H9 (cell line): ENCODE data around the gene FOXF2. TPM values are rescaled to one million over a fixed set of nuclear protein-coding genes. Genes with fewer than 3 reads are reported as not detected.

Experiments
- DNase-seq: peaks from one replicate; pipeline ENCODE4 v3.0.0-alpha.2; 2017
- H2AFZ ChIP-seq: one replicate; pipeline ENCODE4 v1.6.1; 2013; ENCODE audit warnings: mild to moderate bottlenecking, low read length, control low read depth, moderate library complexity
- H2AK5ac ChIP-seq: 2 replicates; pipeline ENCODE4 v1.6.1; 2013; ENCODE audit warnings: low read length, control low read depth, mixed read lengths; ENCODE audit not compliant: insufficient read length
- H2BK120ac ChIP-seq: one replicate; pipeline ENCODE4 v1.6.1; 2013; ENCODE audit warnings: low read depth, mild to moderate bottlenecking, low read length, control low read depth, inconsistent platforms; ENCODE audit not compliant: poor library complexity, severe bottlenecking
- H2BK12ac ChIP-seq: 2 replicates; pipeline ENCODE4 v1.6.1; 2013; ENCODE audit warnings: low read length, control low read depth, mixed read lengths, low read depth; ENCODE audit not compliant: insufficient read length
- H2BK15ac ChIP-seq: 2 replicates; pipeline ENCODE4 v1.6.1; 2013; ENCODE audit warnings: low read depth, low read length, control low read depth
- H2BK20ac ChIP-seq: one replicate; pipeline ENCODE4 v1.6.1; 2013; ENCODE audit warnings: low read depth, mild to moderate bottlenecking, low read length, control low read depth, inconsistent platforms; ENCODE audit not compliant: poor library complexity, severe bottlenecking
- H2BK5ac ChIP-seq: 2 replicates; pipeline ENCODE4 v1.6.1; 2013; ENCODE audit warnings: low read length, control low read depth, mixed read lengths; ENCODE audit not compliant: insufficient read length
- H3K14ac ChIP-seq: 2 replicates; pipeline ENCODE4 v1.6.1; 2013; ENCODE audit warnings: low read length, control low read depth; ENCODE audit not compliant: insufficient read depth
- H3K18ac ChIP-seq: 2 replicates; pipeline ENCODE4 v1.6.1; 2013; ENCODE audit warnings: low read depth, mild to moderate bottlenecking, mixed read lengths, low read length, control low read depth; ENCODE audit not compliant: insufficient read length
- H3K23ac ChIP-seq: 2 replicates; pipeline ENCODE4 v1.6.1; 2013; ENCODE audit warnings: low read length, control low read depth, mixed read lengths, low read depth; ENCODE audit not compliant: insufficient read length
- H3K23me2 ChIP-seq: 2 replicates; pipeline ENCODE4 v1.6.1; 2013; ENCODE audit warnings: low read depth, mild to moderate bottlenecking, mixed read lengths, low read length, control low read depth; ENCODE audit not compliant: insufficient read length, poor library complexity, severe bottlenecking
- H3K27ac ChIP-seq: 2 replicates; pipeline ENCODE4 v1.5.1; 2013; ENCODE audit warnings: low read length, control low read depth, mixed read lengths, low read depth; ENCODE audit not compliant: insufficient read length
- H3K27me3 ChIP-seq: 2 replicates; pipeline ENCODE4 v1.6.1; 2013; ENCODE audit warnings: low read length, control low read depth, inconsistent platforms; ENCODE audit not compliant: insufficient read depth
- H3K4ac ChIP-seq: 2 replicates; pipeline ENCODE4 v1.6.1; 2013; ENCODE audit warnings: low read depth, mild to moderate bottlenecking, control low read depth, inconsistent platforms, low read length, moderate library complexity
- H3K4me1 ChIP-seq: 2 replicates; pipeline ENCODE4 v1.6.1; 2013; ENCODE audit warnings: low read length, control low read depth, inconsistent platforms; ENCODE audit not compliant: insufficient read depth
- H3K4me2 ChIP-seq: 2 replicates; pipeline ENCODE4 v1.6.1; 2013; ENCODE audit warnings: low read length, control low read depth, mixed read lengths; ENCODE audit not compliant: insufficient read length, insufficient read depth
- H3K56ac ChIP-seq: 2 replicates; pipeline ENCODE4 v1.6.1; 2013; ENCODE audit warnings: low read depth, mild to moderate bottlenecking, mixed read lengths, low read length, control low read depth; ENCODE audit not compliant: insufficient read length
- H3K79me1 ChIP-seq: 2 replicates; pipeline ENCODE4 v1.6.1; 2013; ENCODE audit warnings: low read depth, mild to moderate bottlenecking, moderate library complexity, low read length, control low read depth, inconsistent platforms; ENCODE audit not compliant: insufficient read depth, poor library complexity, severe bottlenecking
- H3K79me2 ChIP-seq: 2 replicates; pipeline ENCODE4 v1.6.1; 2013; ENCODE audit warnings: low read length, control low read depth, inconsistent platforms; ENCODE audit not compliant: insufficient read depth
- H3K9ac ChIP-seq: 2 replicates; pipeline ENCODE4 v1.6.1; 2013; ENCODE audit warnings: low read length, control low read depth, mixed read lengths; ENCODE audit not compliant: insufficient read length; ENCODE audit errors: extremely low read depth
- H3K9me3 ChIP-seq: one replicate; pipeline ENCODE4 v1.6.1; 2013; ENCODE audit warnings: low read depth, low read length, inconsistent platforms; ENCODE audit not compliant: control insufficient read depth
- H3T11ph ChIP-seq: one replicate; pipeline ENCODE4 v1.6.1; 2013; ENCODE audit warnings: mild to moderate bottlenecking, low read length, control low read depth, inconsistent platforms
- H4K20me1 ChIP-seq: one replicate; pipeline ENCODE4 v1.6.1; 2013; ENCODE audit not compliant: control insufficient read depth, insufficient read length, insufficient read depth
- H4K5ac ChIP-seq: 2 replicates; pipeline ENCODE4 v1.6.1; 2013; ENCODE audit warnings: low read depth, mild to moderate bottlenecking, mixed read lengths, low read length, control low read depth; ENCODE audit not compliant: insufficient read length
- H4K8ac ChIP-seq: replicated peaks from 2 replicates; pipeline ENCODE4 v1.6.1; 2013; ENCODE audit warnings: low read length, control low read depth, mixed read lengths, low read depth; ENCODE audit not compliant: insufficient read length
- H4K91ac ChIP-seq: 2 replicates; pipeline ENCODE4 v1.6.1; 2013; ENCODE audit warnings: low read depth, mild to moderate bottlenecking, moderate library complexity, mixed read lengths, low read length, control low read depth; ENCODE audit not compliant: insufficient read length
- H3K27ac Mint-ChIP-seq, 3 experiments: 2 replicates in 2 of 3; 3 replicates in 1 of 3; pipeline ENCODE4 v1.8.0; 2020 to 2021; ENCODE audit warnings: mixed read lengths in 3 of 3, mild to moderate bottlenecking in 1 of 3, moderate library complexity in 1 of 3
- H3K27me3 Mint-ChIP-seq: 2 replicates; pipeline ENCODE4 v1.8.0; 2021; ENCODE audit warnings: low read depth, mild to moderate bottlenecking, moderate library complexity, mixed read lengths
- H3K36me3 Mint-ChIP-seq, 3 experiments: 2 replicates in 2 of 3; 3 replicates in 1 of 3; pipeline ENCODE4 v1.8.0; 2020 to 2021; ENCODE audit warnings: low read depth in 3 of 3, mixed read lengths in 3 of 3; ENCODE audit not compliant: insufficient read depth in 1 of 3
- H3K4me1 Mint-ChIP-seq, 2 experiments: 2 replicates each; pipeline ENCODE4 v1.8.0; 2020; ENCODE audit warnings: mixed read lengths in 2 of 2
- H3K4me3 Mint-ChIP-seq, 2 experiments: 2 replicates in 1 of 2; 3 replicates in 1 of 2; pipeline ENCODE4 v1.8.0; 2020 to 2021; ENCODE audit warnings: mild to moderate bottlenecking in 2 of 2, mixed read lengths in 2 of 2, moderate library complexity in 1 of 2
- H3K9me3 Mint-ChIP-seq, 2 experiments: 2 replicates in 1 of 2; 3 replicates in 1 of 2; pipeline ENCODE4 v1.8.0; 2020; ENCODE audit warnings: mild to moderate bottlenecking in 2 of 2, mixed read lengths in 2 of 2, moderate library complexity in 1 of 2
- CTCF ChIP-seq: fragments of 200-600 bp; sonication (generic); conservative IDR thresholded peaks from 3 replicates; pipeline ENCODE4 v1.8.0; 2021; ENCODE audit warnings: antibody characterized with exemption, mild to moderate bottlenecking
- total RNA-seq: library from RNA; stranded (reverse); gene quantifications from 2 replicates; pipeline ENCODE4 v1.2.1, GENCODE V29; 2021

The FOXF2 gene
- total RNA-seq, 1 experiment from 2014 or later: not detected

DNA sequence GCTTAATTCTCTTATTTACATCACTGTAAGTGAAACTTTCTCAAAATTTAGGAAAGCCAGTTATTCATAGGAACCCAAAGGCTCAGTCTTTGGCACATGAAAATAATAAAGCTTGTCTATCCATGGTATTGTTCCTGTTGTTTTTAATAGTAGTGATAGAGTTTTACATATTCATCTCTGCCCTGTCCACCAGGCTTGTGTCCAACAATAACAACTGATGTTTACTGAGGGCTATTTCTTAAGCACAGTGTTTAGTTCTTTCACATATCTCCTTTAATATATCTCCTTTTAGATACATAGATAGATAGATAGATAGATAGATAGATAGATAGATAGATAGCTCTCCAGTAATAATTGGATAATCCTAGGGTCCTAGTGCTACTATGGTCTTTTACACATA is 43.3 kb upstream of the FOXF2 start:
- Histone ChIP-seq H3K27me3 (no peaks in the 10 kb centered on the region), H3K4ac (no peak overlapping the region), H3K14ac (no peak overlapping the region), H3K56ac (no peak overlapping the region), H2BK20ac (no peak overlapping the region), H3T11ph (no peak overlapping the region), H2AFZ (no peak overlapping the region), H3K23ac (no peak overlapping the region), H4K8ac (no peak overlapping the region), H3K79me2 (no peaks in the 10 kb centered on the region), H2BK120ac (no peak overlapping the region), H2BK5ac (no peak overlapping the region), H4K20me1 (no peaks in the 10 kb centered on the region), H3K27ac (no peak overlapping the region), H3K9me3 (peaks cover 1% of the 10 kb centered on the region), H3K18ac (no peak overlapping the region), H4K5ac (no peak overlapping the region), H3K9ac (no peak overlapping the region), H3K79me1 (no peaks in the 10 kb centered on the region), H2AK5ac (no peak overlapping the region), H3K4me2 (no peak overlapping the region), H3K23me2 (no peaks in the 10 kb centered on the region), H4K91ac (no peak overlapping the region), H3K4me1 (peaks cover 9% of the 10 kb centered on the region), H2BK12ac (no peak overlapping the region), H2BK15ac (no peak overlapping the region)
- no peak for TF ChIP-seq CTCF
- Mint-ChIP-seq H3K4me1 (peaks cover 13 to 29% of the 10 kb centered on the region in 2 experiments), H3K9me3 (peaks cover 24 to 30% of the 10 kb centered on the region in 2 experiments), H3K27me3 (peaks cover 33% of the 10 kb centered on the region), H3K36me3 (peaks cover 11 to 19% (median 16%) of the 10 kb centered on the region in 3 experiments), H3K27ac (no peak overlapping the region), H3K4me3 (no peak overlapping the region)
- no peak for DNase-seq
